ENCODE data around the gene CD4.

DNA sequence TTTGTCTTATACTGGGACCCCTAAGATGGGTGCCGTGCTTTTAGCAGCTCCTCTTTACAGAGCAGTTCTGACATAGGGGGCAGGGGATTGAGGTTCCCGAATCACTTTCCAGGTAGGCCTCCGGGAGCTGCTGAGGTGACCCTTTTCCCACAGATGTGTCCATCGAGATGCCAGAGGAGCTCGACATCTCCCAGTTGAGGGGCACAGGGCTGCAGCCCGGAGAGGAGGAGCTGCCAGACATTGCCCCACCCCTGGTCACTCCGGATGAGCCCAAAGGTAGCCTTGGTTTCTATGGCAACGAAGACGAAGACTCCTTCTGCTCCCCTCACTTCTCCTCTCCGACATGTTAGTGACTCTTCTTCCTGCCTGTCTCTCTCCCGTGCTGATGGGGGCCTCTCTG is 73.7 kb downstream of the CD4 start:
- no peak for TF ChIP-seq POLR2A (IDR thresholded peaks at IDR 0.05)
- TF ChIP-seq, protein P1, sequence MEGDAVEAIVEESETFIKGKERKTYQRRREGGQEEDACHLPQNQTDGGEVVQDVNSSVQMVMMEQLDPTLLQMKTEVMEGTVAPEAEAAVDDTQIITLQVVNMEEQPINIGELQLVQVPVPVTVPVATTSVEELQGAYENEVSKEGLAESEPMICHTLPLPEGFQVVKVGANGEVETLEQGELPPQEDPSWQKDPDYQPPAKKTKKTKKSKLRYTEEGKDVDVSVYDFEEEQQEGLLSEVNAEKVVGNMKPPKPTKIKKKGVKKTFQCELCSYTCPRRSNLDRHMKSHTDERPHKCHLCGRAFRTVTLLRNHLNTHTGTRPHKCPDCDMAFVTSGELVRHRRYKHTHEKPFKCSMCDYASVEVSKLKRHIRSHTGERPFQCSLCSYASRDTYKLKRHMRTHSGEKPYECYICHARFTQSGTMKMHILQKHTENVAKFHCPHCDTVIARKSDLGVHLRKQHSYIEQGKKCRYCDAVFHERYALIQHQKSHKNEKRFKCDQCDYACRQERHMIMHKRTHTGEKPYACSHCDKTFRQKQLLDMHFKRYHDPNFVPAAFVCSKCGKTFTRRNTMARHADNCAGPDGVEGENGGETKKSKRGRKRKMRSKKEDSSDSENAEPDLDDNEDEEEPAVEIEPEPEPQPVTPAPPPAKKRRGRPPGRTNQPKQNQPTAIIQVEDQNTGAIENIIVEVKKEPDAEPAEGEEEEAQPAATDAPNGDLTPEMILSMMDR (IDR thresholded peaks at IDR 0.05) = no peak
